Measurements from ENCODE around the gene SPATA1.
"Not testable (repeated sequence)": the region's sequence is repeated elsewhere in the genome, so short reads cannot be mapped to it uniquely, and the experiment has no call there.

SPATA1 gene, protein sequence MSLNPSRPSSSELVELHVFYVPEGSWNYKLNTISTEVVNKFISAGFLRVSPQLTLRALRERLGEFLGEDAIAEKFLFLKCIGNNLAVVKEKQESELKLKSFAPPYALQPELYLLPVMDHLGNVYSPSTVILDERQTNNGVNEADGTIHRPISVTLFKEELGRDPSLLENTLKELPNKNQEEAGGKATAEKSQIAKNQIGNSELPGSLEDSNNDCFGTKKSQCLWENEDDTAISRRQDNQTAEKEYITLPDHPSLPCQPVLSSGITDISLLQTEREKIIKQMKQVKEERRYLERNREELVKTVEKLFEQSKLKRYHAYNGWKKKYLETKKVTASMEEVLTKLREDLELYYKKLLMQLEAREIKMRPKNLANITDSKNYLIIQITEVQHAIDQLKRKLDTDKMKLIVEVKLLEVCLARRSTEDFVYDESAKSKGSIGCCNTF

DNA sequence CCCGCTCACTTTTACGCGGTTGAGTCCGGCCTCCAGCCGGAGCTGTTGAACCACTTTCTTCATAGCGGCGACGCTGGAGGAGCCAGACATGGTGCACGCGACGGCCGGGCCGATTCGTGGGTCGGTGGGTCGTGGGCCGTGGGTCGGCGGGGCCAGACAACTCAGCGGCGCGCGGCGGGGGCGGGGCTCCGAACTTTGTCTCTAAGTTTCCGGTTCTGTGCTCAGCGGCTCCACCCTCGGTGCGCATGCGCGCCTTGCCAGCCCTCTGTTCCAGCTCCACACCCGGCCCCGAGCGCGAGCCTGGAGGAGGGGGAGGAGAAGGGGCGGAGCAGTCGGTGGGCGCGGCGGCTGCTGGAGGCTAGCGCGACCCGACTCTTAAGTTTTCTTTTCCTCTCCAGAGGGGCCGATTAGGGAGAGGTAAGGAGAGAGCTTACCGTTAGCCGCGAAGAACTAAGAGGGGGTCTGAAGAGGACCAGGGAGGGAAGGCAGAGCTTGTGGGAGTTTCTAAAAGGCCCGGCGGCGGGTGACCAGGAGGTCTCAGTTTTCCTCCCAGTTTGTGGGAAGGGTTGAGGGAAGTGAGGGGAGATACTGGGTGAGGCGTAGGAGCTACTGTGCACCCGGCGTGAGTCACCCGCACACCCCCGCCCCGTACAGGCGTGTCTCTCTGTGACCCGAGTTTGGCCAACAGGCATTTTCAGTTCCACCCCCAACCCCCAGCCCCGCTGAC is at the start of gene SPATA1, which contains the start of gene GNG5:
SPATA1 (plus strand) TSS at position 385 of the 727 bp plus-strand sequence. CDS start 9,974 bp downstream, outside the sequence.
GNG5 (minus strand) TSS at position 580 of the 727 bp plus-strand sequence; CDS start at position 90, 490 bp downstream.
- peak; percentile 94 for DNase-seq

DNA sequence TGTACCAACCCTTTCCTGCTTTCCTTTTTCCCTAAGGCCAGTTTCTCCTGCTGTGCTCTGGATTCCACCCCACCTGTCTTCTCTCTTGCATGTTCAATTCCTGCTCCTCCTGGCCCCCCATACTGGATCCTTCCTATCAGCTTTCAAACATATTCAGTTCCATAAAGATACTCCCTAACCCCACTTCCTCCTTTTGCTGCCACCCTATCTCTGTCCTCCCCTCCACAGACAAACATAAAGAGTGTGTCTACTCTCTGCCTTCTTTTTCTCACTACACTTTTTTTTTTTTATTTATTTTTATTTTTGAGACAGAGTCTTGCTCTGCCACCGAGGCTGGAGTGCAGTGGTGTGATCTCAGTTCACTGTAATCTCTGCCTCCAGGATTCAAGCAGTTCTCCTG is 44.1 kb upstream of the SPATA1 start:
- DNase-seq, result no peak

DNA sequence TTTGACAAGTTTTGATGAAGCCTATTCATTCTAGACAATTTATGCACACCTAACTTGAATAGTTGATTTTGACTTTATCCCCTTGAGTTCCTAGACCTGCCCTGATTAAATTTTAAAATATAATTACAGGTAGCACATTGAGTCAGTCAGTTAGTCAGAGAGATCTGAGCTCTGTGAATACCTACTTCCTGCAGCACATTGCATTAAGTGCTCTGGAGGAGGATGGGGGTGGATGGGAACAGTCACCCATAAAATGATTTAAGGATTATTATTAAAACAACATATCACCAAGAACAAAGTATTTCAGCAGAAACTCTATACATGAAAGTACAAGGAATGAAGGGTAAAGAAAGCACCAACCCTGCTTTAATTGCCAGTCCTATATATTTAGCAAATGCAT is 38.9 kb upstream of the SPATA1 start:
- DNase-seq, result no peak

DNA sequence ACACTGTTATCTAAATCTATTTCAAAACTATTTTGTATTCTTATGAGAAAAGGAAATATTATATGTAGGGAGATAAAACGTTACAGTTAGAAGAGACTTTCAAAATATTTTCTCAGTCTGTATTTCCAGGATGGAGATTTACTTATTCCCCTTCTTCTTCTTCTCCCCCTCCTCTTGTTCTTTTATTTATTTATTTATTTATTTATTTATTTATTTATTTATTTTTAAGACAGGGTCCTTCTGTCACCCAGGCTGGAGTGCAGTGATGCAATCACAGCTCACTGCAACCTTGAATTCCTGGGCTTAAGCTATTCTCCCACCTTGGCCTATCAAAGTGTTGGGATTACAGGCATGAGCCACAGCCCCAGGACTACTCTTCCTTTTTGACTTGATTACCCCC is 30.0 kb upstream of the SPATA1 start:
- DNase-seq, result no peak

DNA sequence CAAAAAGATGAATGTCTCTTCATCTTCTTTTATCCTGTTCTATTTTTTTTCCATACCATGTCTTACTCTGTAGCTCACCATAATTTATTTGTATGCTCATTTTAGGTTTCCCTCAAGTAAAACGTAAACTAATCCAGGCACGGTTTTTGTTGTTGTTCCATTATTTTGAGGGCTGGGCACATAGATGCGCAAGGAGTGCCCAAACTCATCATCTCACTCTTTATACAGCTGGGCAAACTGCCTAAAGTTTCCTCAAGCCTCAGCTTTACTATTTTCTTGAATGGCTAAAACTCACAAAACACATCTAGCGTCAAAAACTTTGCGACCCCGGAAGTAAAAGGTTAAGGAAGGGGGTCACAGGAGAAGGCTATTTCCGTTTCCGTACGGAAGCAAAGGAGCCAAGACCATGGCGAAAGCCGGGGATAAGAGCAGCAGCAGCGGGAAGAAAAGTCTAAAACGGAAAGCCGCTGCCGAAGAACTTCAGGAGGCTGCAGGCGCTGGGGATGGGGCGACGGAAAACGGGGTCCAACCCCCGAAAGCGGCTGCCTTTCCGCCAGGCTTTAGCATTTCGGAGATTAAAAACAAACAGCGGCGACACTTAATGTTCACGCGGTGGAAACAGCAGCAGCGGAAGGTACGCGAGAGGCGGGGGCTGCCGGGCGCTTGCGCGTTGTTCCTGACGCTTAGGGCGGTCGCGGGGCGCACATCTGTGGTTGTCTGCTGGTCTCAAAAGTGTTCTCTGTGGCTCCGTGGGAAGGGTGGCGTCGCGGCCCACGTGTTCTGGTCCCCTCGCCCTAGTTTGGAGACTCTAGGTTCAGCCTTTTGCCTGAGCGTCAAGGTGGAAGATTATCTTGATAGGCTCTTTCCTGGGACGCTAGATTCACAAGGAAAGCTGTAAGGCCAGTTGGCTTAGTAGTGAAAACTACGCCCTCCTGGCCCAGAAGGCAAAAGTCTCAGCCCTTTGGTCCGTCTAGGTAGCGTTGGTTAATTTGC is 27.0 kb upstream of the SPATA1 start, which contains the start of gene RPF1:
RPF1 (plus strand) TSS at position 391 of the 993 bp plus-strand sequence; CDS start at position 407, 16 bp downstream.
- peak; percentile 81 for DNase-seq

DNA sequence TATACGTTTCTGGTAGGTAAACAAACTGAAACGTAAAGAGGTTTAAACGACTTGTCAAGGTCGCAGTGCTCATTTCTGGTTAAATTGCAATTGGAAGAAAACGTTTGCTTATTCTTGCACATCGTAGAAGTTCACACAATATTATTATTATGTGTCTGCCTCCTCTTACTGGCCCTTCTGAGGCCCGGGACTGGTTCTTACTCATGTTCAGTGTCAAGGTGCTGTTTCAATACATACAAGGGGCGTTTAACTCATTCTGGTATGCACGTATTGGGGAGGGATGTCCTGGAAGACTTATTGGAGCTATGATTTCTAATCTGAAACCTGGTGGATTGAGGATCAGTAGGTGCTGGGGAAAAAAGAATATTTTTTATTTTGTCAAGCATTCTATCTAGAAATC is 26.2 kb upstream of the SPATA1 start:
- no peak for DNase-seq

DNA sequence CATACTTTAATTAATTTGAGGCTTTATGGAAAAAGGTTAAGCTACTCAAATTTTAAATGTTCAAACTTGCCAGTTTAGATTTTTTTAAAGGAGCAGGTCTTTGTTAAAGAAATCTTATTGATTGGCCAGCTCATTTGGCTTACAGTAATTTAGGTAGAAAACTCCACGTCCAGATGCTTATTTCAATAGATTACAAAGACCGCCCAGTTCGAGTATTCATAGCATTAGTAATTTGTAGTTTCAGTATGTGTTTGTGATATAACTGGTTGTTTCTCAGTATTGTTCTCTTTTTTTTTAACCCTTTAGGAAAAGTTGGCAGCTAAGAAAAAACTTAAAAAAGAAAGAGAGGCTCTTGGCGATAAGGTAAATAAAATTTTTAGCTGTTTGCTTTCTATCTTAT is 25.5 kb upstream of the SPATA1 start:
- DNase-seq, result no peak

DNA sequence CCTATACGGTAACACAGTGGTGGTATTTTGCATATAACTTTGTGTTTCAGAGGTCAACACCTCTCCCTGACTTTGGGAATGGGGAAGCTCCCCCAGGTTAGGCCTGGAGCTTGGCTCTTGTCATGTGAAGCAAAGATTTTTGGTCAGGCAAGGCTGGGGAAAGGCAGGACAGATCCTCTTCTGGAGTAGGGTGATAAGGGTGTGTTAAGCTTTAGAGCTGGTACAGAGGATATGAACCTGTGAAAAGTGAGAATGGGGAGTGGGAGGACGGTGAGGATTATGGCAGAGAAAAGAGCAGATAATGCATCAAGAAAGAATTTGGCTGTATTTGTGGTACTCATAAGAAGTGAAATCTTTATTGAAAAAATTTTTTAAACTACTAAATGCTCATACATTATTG is 24.9 kb upstream of the SPATA1 start:
- no peak for DNase-seq

DNA sequence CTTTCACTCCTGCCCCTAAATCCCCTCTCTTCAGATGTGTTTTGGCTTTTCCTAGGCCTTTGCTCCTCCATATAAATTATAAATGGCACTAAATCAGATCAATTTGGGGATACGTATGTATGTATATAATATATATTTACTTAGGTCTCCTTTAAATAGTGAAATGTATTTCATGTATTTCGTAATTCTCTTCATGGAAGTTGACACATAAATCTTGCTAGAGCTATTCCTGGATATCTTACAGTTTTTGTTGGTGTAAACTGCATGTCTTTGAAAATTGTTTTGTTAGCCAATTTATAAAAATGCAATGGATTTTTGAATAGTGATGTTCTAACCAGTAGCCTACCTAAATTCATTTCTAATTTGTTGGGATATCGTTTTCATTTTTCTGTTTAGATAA is 18.1 kb upstream of the SPATA1 start:
- DNase-seq, result no peak

DNA sequence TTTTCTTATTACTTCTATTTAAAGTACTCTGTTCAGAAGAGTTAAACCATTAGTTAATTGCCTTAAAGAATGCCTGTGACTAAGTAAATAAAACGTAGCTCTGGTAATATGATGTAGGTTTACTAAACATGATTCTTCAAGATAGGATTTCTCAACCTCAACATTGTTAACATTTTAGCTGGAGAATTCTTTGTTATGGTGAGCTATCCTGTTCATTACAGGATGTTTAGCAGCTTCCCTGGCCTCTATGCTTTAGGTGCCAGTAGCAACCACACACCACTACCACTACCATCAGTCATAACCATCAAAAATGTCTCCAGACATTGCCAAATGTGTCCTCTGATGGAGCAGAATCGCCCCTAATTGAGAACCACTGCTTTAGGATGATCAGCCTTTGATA is 16.4 kb upstream of the SPATA1 start:
- no peak for DNase-seq

DNA sequence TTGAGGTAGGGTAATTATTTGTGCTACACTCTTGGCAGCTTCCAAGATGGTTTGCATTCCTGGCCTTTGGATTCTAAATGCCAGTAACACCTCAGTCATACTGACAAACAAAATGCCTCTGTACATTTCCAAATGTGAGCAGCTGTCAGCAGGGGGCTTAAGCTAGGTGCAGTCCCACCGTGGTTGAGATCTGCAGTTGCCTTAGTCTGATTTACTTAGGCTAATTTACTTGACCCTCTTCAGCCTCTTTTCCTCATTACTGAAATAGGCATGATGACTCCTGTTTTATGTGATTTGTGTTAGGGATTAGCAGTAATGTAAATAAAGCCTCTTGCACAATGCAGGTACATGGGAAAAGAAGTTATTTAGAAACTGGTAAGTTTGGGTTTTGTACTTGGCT is 13.5 kb upstream of the SPATA1 start:
- no peak for DNase-seq

DNA sequence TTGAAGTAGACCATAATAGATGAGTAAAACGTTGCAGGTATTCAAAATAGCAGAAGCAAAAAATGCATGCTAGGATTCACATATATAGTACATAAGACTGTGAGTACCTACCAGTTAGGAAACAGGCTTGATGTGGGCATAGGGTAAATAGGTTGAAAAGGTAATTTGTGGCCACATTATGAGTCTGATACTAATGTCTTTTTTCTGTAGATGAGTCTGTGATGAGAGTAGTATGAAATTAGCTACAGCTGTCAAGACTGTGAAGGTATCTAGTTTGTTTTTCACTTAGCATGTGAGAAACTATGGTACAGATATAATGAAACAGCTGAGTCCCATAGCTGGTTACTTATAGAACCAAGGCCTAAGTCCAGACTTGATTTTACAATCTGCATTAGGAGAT is 12.4 kb upstream of the SPATA1 start:
- no peak for DNase-seq

DNA sequence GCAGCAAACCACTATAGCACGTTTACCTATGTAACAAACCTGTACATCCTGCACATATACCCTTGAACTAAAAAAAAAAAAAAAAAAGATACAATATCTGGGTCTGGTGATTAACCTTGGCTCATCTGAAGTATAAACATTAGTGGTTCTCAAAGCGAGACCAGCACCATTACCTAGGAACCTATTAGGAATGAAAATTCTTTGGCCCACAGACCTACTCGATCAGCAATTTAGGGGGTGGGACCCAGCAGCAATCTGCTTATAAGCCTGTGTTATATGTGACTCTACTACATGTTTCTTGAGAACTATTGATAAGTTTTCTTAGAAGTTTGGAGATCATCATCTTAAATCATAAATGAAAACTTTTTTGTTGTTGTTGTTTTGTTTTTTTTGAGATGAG is 9.7 kb upstream of the SPATA1 start:
- no peak for DNase-seq

DNA sequence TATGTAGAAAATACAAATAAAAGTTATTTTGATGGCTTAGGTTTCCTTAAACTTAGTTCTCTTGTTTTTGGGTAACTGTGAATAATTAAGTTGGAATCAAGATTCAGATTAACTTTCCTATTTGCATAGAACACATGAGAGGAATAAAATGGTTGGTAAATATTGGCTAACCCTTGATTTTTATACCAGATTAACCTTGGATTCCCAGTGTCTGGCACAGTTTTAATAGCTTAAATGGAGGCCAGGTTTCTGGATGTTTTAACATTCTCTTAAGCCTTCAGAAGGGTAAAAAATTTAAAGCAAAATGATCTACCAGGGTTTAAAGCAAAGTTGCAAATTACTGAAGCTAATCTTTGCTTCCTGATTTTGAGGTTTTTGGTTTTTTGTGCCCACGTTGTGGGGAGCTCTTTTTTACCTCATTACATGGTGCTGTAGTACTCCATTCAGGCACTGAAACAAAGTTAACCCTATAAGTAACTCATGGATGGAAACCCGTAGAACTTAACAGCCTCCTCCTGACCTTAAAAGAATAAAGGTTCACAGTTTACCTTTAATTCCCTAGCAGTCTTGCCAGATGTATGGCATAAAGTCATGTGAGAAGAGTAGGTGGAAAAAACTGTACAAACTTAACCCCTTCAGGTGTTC is 8.4 kb upstream of the SPATA1 start:
- DNase-seq, result no peak

DNA sequence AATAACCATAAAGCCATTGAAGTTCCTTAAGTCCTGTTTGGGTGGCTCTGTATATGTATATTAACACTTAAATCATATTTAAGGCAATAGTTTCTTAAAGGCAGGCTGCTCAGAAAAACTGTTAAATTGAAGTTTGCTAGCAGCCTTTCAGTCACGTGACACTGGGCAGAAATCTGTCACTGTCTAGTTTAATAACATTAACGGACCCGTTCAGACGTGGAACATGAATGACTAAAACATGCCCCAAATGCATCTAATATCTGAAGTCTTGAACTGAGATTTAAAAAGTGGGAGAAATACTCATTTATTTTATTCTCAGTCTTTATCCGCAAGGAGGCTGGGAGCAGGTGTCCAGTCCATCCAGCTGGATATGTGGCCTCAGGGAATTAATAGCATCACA is 3.3 kb upstream of the SPATA1 start:
- no peak for DNase-seq

DNA sequence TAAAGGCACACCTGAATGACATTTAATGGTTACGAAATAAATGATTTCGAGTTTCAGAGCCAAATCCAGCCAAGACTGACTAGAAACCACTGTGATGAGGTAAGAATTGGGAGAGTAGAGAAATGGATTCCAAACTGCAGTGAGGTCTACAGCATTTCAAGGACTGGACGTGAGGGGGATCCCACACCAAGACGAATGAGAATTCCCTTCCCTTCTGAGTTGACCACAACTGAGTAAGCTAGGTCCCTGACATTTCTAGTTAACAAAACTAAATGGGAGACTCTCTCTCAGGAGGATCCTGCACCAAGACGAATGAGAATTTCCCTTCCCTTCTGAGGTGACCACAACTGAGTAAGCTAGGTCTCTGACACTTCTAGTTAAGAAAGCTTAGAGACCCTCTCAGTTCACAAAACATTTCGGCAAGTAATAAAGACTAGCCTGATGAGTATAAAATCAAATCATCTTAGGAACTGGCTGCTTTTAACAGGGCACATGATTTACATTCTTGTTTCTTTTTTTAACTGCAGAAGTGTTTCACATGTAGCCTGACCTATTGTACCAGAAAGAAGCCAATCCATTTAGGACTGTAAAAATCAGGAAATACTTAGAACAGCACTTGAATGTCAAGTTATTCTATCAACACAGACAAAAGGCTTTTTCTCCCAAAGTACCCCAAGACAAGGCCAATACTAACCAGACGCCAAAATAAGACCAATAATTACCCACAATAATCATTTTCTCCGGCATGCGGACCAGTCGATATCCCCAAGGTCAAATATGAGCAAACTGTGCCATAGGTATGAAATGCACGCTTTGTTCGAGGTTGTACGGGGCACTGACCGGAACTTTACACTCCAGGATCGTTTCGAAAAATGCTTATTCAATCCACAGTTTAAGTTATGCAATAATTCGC is 1.4 kb upstream of the SPATA1 start:
- DNase-seq, result peak; percentile 5

DNA sequence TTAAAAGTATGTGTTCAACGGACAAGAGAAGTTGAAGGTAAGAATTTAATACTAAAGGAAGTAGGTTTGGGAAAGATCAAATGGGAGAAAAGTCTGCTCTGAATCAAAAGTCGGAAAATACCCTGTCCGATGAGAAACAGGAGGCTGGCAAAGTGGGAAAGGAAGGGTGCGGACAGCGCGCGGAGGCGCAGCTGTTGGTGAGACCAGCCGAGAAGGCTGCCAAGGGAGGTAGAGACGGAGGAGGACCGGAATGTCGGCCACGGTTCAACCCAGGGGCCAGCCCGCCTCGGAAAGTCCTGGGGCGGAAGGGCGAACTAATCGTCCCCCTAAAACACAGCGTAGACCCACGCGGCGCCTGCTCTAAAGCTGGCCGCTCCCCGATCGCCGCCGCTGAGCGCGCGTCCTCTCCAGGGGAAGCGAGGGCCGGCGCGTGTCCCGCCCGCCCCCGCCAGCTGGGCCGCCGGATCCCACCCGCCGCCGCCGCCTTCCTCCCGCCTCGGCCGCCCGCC is 639 bp upstream of the SPATA1 start:
- peak; percentile 57 for DNase-seq

DNA sequence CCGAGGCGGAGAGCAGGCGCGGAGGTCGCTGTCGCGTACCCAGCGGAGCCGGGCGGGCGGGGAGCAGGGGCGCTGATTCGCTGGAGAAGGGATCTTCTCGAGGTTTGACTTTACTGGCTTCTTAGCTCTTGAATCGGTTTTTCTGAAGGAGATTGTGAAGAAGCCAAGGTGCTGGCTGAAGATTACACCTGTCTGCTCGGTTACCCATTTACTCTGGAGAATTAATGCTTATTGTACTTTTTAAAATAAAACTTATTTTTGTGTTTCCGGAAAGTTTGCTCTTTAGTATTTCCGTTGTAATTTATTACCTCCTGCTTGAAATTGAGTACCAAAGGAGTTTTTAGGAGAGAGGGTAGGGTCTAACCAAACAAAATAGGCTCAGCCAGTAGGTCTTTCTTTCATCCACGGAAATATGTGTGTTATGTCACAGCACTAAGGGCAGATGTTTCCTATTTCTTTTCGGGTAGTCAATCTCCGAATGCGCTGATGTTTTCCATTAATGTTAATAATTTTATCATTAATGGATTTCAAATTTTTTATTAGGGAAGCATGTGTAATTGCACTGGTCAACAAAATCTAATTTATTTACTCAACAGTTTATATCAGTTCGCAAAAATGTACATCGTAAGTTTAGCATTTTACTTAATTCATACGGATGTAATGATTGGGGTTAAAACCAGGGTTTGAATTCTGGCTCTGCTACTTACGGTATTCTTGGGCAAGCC is 705 bp downstream of the SPATA1 start:
- DNase-seq, result no peak

DNA sequence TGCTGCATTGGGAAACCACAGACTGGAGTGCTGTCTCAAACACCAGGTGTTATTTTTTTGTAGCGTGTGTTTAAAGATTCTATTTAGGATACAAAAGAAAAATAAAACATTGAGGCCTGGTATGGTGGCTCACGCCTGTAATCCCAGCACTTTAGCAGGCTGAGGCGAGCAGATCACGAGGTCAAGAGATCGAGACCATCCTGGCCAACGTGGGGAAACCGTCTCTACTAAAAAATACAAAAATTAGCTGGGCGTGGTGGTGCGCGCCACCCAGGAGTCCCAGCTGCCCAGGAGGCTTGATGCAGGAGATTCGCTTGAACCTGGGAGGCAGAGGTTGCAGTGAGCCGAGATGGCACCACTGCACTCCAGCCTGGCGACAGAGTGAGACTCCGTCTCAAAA is 1.7 kb downstream of the SPATA1 start:
- not testable (repeated sequence) for DNase-seq

DNA sequence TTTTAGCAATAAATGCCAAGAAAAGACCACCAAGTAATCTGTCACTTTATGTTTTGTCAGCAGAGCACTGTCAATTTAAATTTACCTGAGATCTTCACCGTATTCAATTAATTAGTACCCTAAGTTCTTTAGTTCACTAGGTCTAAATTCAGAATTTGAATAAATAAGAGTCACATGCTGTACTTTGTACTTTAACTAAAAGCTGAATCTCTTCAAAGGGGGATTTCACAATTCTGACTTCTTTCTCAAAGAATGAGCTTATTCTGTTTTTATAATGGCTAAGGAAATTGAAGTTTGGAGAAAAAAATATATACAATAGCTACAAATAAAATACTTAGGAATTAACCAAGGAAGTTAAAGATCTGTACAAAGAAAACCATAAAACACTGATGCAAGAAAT is 2.3 kb downstream of the SPATA1 start:
- DNase-seq, result no peak
